GM12874 (cell line): ENCODE data around the gene CDH13.

ENCODE experiments used
- CTCF ChIP-seq: IDR thresholded peaks from 2 replicates; pipeline ENCODE4 v1.5.1; 2011; ENCODE audit warnings: low read depth, mild to moderate bottlenecking, control low read depth, low read length, moderate library complexity; ENCODE audit not compliant: insufficient read depth

The CDH13 gene

GRCh38 chr16:83755391-83755790 lies 1128.6 kb downstream of the CDH13 start:
- TF ChIP-seq CTCF = no peak

GRCh38 chr16:83762141-83762991 lies 1135.6 kb downstream of the CDH13 start:
- TF ChIP-seq CTCF = no peak

GRCh38 chr16:83762992-83763358 lies 1136.2 kb downstream of the CDH13 start:
- no peak for TF ChIP-seq CTCF

GRCh38 chr16:83768986-83769385 lies 1142.2 kb downstream of the CDH13 start:
- no peak for TF ChIP-seq CTCF

- no peak for TF ChIP-seq CTCF
Observed at GRCh38 chr16:83769397-83770008, 1142.7 kb downstream of the CDH13 start.

GRCh38 chr16:83771306-83771942 lies 1144.7 kb downstream of the CDH13 start:
- TF ChIP-seq CTCF = no peak

- TF ChIP-seq CTCF = no peak
Observed at GRCh38 chr16:83772806-83773205, 1146.0 kb downstream of the CDH13 start.
